Neural progenitor cell (in vitro differentiated cells): ENCODE measurements around the gene ZMIZ1.

Experiments used
- EZH2 ChIP-seq: fragments of 200-600 bp; sonication (generic); IDR thresholded peaks from 2 replicates; pipeline ENCODE4 v1.6.1; 2017; ENCODE audit warnings: antibody characterized with exemption, mild to moderate bottlenecking, moderate library complexity
- EZH2phosphoT487 ChIP-seq: fragments of 200-600 bp; sonication (generic); IDR thresholded peaks from 2 replicates; pipeline ENCODE4 v1.6.1; 2017; ENCODE audit warnings: antibody characterized with exemption
- TF ChIP-seq, protein P1 (sequence below): fragments of 200-600 bp; sonication (generic); IDR thresholded peaks from 2 replicates; pipeline ENCODE4 v1.5.1; 2017; ENCODE audit warnings: antibody characterized with exemption, mild to moderate bottlenecking

- TF ChIP-seq, protein P1, sequence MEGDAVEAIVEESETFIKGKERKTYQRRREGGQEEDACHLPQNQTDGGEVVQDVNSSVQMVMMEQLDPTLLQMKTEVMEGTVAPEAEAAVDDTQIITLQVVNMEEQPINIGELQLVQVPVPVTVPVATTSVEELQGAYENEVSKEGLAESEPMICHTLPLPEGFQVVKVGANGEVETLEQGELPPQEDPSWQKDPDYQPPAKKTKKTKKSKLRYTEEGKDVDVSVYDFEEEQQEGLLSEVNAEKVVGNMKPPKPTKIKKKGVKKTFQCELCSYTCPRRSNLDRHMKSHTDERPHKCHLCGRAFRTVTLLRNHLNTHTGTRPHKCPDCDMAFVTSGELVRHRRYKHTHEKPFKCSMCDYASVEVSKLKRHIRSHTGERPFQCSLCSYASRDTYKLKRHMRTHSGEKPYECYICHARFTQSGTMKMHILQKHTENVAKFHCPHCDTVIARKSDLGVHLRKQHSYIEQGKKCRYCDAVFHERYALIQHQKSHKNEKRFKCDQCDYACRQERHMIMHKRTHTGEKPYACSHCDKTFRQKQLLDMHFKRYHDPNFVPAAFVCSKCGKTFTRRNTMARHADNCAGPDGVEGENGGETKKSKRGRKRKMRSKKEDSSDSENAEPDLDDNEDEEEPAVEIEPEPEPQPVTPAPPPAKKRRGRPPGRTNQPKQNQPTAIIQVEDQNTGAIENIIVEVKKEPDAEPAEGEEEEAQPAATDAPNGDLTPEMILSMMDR: no peak
- TF ChIP-seq EZH2: no peak
- TF ChIP-seq EZH2phosphoT487: no peak
Measured at GRCh38 chr10:79299397-79300241, 230.9 kb downstream of the ZMIZ1 start.
